IPS DF 19.7 (cell line): Measurements from ENCODE around the gene BABAM1.

ENCODE experiments used
- DNase-seq: peaks from one replicate; pipeline ENCODE4 v3.0.0-alpha.2; 2013; ENCODE audit warnings: low read depth, low spot score

BABAM1 gene

GRCh38 chr19:17321655-17322489, 54.6 kb downstream of the BABAM1 start:
- no peak for DNase-seq

- no peak for DNase-seq
These were observed 55.6 kb downstream of the BABAM1 start for GRCh38 chr19:17322854-17323253.

GRCh38 chr19:17323300-17323963, 56.2 kb downstream of the BABAM1 start:
- DNase-seq: no peak

- no peak for DNase-seq
These were observed 56.7 kb downstream of the BABAM1 start for GRCh38 chr19:17323964-17324332.

- DNase-seq: no peak
These were observed 57.3 kb downstream of the BABAM1 start for GRCh38 chr19:17324357-17325114.

GRCh38 chr19:17325133-17325532, 57.9 kb downstream of the BABAM1 start:
- no peak for DNase-seq

- DNase-seq: no peak
These were observed 58.8 kb downstream of the BABAM1 start for GRCh38 chr19:17325881-17326594.

GRCh38 chr19:17326595-17326966, 59.3 kb downstream of the BABAM1 start:
- no peak for DNase-seq

GRCh38 chr19:17327068-17327653, 59.9 kb downstream of the BABAM1 start:
- no peak for DNase-seq

- no peak for DNase-seq
These were observed 60.6 kb downstream of the BABAM1 start for GRCh38 chr19:17327654-17328516.
